ENCODE data around the gene DUSP23.

The DUSP23 gene

GRCh38 chr1:159780583-159781582 is at the start of gene DUSP23:
TSS of gene DUSP23 (plus strand) at chr1:159780962. CDS start at chr1:159781101, 139 bp downstream.
- DNase-seq = peak; percentile 97

GRCh38 chr1:159737238-159737916 is 43.4 kb upstream of the DUSP23 start:
- no peak for DNase-seq

DNA sequence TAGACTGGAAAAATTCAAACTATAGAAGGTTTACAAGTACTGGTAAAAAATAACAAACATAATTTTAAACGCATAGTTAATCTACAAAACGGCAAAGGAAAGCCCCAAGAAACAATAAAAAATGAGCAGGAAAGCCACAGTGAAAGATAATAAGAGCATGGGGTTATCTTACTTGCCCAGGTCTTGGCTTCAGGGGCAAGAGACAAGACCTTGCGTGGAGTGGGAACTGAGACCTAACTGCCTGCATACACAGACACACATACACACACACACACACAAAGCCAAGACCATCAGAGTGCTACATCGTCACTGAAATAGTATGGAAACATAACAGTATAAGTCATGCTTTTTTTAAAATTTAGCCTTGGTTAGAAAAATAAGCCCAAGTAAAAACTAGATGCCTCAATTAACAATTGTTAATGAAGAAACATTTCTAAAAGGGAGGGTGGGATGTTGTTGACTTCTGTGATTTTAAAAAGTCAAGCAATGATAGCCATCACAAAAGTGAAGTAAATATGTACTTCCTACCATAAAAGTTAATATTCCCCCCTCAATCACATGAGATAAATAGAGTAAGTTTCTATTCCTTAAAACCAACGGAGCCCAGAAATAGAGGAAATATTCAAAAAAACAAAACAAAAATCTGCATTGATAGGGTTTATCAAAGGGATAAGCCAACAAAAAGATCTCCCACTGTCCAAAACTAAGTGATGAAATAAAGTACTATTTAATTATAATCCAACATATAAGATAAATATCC is 36.9 kb upstream of the DUSP23 start:
- DNase-seq = no peak

DNA sequence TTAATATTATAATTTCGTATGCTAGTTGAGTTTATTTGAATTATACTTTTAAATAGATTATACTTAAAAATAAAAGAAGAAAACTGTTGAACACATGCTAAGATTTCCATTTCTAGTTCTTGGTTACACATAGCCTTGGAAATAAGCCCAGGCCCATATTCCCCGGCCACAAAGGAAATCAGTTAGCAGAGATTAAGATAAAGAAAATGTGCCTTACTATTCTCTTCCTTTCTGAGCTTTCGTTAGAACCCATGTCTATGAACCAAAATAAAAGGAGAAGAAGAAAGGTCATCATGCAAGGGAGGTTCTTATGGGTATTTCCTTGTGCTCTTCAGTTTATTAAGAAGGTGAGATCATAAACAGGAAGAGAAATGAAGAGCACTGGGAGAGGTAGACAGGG is 34.1 kb upstream of the DUSP23 start:
- DNase-seq = no peak

GRCh38 chr1:159748370-159748769 is 32.4 kb upstream of the DUSP23 start:
- DNase-seq = no peak

- DNase-seq = no peak
These were observed 31.1 kb upstream of the DUSP23 start for GRCh38 chr1:159749630-159750029.

DNA sequence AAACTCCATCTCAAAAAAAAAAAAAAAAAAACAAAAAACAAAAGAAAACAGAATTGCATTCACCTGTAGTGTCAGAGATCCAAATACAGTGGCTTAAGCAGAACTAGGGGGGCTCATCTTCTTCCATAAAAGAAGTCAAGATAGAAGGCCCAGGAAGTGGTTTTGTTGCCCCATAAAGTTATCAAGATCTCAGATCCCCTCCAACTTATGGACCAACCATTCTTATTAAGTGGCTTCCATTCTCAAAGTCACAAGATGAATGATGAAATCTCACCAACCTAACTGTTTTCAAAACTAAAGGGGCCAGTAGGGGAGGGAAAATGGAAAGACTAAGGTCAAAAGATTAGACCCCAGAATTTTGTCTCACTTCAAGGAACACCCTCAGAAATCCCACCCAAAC is 30.1 kb upstream of the DUSP23 start:
- DNase-seq = no peak

DNA sequence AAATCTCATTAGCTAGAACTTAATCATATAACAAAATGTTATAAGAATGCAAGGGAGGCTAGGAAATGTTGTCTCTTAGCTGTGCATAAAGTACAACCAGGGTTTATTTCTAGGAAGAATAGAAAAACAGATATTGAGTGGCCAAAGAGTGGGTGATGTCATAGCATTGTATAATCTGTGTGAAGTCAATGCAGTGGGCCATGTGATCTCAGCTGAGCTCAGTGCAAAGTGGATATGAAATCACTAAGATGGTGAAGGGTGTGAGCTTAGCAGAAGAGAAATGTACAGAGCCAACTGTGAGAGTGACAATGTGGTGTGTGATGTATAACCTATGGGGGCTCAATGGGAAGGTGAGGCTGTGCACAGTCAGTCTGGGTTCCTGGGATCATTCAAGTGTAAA is 29.7 kb upstream of the DUSP23 start:
- DNase-seq = no peak

GRCh38 chr1:159752135-159752580 is 28.6 kb upstream of the DUSP23 start:
- DNase-seq = no peak

DNA sequence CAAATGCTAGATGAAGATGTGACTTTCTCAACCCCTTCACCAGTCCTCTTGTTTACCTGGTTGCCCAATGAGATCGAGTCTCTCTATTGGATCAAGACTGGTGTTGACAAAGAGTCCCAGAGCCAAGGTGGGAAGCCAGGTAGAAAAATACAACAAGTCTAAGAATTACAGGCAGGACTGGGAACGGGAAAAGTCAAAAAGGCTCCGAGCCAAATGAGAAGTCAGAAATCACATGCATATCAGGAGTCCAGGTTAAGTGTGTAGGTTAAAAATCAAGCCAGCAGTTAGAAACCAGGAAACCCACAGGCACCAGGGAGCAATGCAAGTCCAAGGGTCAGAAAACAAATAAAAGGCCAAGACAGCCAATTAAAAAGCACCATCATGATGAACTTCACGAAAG is 27.4 kb upstream of the DUSP23 start:
- DNase-seq = no peak

GRCh38 chr1:159755451-159756007 is 25.2 kb upstream of the DUSP23 start:
- no peak for DNase-seq

DNA sequence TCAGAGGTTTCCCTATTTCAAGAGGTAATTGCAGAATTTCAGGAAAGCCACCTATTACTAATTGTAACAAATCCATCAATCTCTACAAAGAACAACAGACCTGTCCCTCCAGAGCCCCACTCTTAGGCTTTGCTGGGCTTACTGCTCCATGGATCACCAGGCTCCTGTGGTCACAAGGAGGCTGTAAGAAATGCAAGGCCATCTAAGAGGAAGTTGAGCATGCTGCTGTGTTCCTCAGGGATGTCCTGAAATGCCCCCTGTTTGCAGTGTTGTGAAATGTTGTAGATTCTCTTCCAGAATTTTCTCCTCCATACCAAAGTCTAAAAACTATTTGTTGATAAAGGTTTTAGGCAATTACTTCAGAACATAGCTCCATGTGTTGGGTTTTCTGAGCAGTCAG is 24.4 kb upstream of the DUSP23 start:
- no peak for DNase-seq

GRCh38 chr1:159763686-159764085 is 17.1 kb upstream of the DUSP23 start:
- DNase-seq = no peak

DNA sequence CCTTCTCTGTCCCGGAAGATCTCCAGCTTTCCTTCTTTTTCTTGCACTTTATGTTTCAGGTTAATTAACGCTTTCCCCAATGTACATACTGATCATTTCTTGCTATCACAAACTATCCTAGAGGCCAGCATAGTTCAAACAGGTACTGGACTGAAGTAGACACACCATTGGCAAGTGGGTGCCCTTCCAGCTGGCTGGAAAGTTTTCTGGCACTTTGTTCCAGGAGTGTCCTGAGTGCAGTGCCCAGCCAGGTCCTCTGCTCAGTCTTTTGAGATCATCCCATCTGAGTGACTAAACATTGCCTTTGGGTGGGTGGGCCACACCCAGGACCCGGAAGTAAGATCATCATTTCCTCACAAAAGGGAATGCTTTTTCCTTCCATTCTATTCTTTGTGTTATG is 15.0 kb upstream of the DUSP23 start:
- DNase-seq = no peak

- no peak for DNase-seq
These were observed 9.5 kb upstream of the DUSP23 start for GRCh38 chr1:159771127-159771895.

DNA sequence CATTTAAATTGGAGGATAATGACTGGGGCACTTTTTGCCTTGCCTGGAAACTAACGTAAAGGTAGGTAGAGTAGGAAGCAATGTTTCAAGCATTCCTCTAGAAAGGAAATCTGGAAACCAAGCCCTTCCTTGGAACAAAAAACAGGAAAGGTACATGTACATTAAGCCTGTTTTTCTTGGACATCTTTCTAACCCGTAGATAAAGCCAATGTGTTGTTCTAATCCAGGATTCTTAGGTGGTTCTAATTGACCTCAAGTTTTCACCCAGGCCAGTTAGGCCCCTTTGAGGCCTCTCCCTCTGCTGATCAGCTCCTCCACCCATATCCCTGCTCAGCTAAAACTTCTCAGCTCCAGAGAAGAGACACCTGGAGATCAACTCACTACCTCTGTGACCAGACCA is 6.3 kb upstream of the DUSP23 start:
- DNase-seq = no peak

GRCh38 chr1:159775716-159776115 is 5.0 kb upstream of the DUSP23 start:
- DNase-seq = no peak

GRCh38 chr1:159778266-159778665 is 2.5 kb upstream of the DUSP23 start:
- DNase-seq = no peak

GRCh38 chr1:159779403-159779851 is 1.3 kb upstream of the DUSP23 start:
- DNase-seq = no peak

- no peak for DNase-seq
These were observed 1.2 kb downstream of the DUSP23 start for GRCh38 chr1:159781992-159782391.

- no peak for DNase-seq
These were observed 3.0 kb downstream of the DUSP23 start for GRCh38 chr1:159783724-159784123.

- no peak for DNase-seq
These were observed 5.7 kb downstream of the DUSP23 start for GRCh38 chr1:159786465-159786864.

Data from NCI-H1105 (cell line).